ENCODE results near the gene HIKESHI. TPM values are rescaled to one million over a fixed set of nuclear protein-coding genes. Genes with fewer than 3 reads are reported as not detected.

HIKESHI gene
- total and polyA plus RNA-seq, 7 donors, result 39.6 to 74.9 (median 45.7) TPM

- H3K4me3 ChIP-seq, result no peak overlapping the region
- no peak overlapping the region for H3K27ac ChIP-seq
- TF ChIP-seq, protein P1, sequence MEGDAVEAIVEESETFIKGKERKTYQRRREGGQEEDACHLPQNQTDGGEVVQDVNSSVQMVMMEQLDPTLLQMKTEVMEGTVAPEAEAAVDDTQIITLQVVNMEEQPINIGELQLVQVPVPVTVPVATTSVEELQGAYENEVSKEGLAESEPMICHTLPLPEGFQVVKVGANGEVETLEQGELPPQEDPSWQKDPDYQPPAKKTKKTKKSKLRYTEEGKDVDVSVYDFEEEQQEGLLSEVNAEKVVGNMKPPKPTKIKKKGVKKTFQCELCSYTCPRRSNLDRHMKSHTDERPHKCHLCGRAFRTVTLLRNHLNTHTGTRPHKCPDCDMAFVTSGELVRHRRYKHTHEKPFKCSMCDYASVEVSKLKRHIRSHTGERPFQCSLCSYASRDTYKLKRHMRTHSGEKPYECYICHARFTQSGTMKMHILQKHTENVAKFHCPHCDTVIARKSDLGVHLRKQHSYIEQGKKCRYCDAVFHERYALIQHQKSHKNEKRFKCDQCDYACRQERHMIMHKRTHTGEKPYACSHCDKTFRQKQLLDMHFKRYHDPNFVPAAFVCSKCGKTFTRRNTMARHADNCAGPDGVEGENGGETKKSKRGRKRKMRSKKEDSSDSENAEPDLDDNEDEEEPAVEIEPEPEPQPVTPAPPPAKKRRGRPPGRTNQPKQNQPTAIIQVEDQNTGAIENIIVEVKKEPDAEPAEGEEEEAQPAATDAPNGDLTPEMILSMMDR (IDR thresholded peaks at IDR 0.05), result no peak
- no peaks in the 10 kb centered on the region for H3K9me3 ChIP-seq
- no peaks in the 10 kb centered on the region for H3K27me3 ChIP-seq (ENCODE audit: insufficient read depth in 3 of 3, low read length in 2 of 3)
- H3K36me3 ChIP-seq (ENCODE audit: insufficient read depth in 1 of 2, low read depth in 1 of 2), result peaks cover 0 to 42% of the 10 kb centered on the region in 2 donors
- no peak for DNase-seq
- intact Hi-C loops (cut with DNase I), result no loop called here
- ATAC-seq, result no peak
- 80 to 98% (median 89%) methylated on average over 1 of the region's 1 CpG for WGBS, 3 donors
- H3K4me1 ChIP-seq, result no peaks in the 10 kb centered on the region
Measured at GRCh38 chr11:86269645-86270044, 32.4 kb upstream of the HIKESHI start.

GRCh38 chr11:86274503-86274902 lies 27.5 kb upstream of the HIKESHI start:
- no peak for ATAC-seq
- H3K27me3 ChIP-seq (ENCODE audit: insufficient read depth in 3 of 3, low read length in 2 of 3), result no peaks in the 10 kb centered on the region
- H3K4me1 ChIP-seq, result no peaks in the 10 kb centered on the region
- H3K27ac ChIP-seq, result no peak overlapping the region
- intact Hi-C loops (cut with DNase I), result no loop called here
- no peak for DNase-seq
- TF ChIP-seq, protein P1 (IDR thresholded peaks at IDR 0.05), result no peak
- no peak overlapping the region for H3K4me3 ChIP-seq
- H3K9me3 ChIP-seq, result no peaks in the 10 kb centered on the region
- H3K36me3 ChIP-seq (ENCODE audit: insufficient read depth in 1 of 2, low read depth in 1 of 2), result peaks cover 0 to 45% of the 10 kb centered on the region in 2 donors
- 89 to 93% (median 90%) methylated on average over 6 of the region's 6 CpGs for WGBS, 3 donors

DNA sequence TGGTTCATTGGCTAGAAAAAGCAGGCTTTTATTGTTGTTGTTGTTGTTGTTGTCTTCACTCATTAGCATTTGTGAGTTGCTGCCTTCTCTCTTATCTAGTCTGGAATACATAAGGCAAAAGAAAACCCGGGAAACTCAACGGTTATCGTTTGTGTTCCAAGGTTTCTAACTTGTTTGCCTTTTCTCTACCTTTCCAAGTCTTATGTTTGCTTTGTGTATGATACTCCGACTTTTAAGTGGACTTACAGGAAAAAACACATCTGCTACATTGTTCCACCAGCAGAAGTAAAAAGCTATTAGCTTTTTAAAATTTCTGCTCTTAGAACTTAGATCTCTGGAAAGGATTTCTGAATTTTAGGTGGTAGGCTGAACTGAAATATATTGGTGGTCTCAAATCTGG lies 27.0 kb upstream of the HIKESHI start:
- no peak overlapping the region for H3K27ac ChIP-seq
- H3K36me3 ChIP-seq (ENCODE audit: insufficient read depth in 1 of 2, low read depth in 1 of 2), result peaks cover 0 to 46% of the 10 kb centered on the region in 2 donors
- H3K27me3 ChIP-seq (ENCODE audit: insufficient read depth in 3 of 3, low read length in 2 of 3), result no peaks in the 10 kb centered on the region
- WGBS, 3 donors, result 91 to 92% (median 91%) methylated on average over 4 of the region's 4 CpGs
- no peak for DNase-seq
- no peak for ATAC-seq
- intact Hi-C loops (cut with DNase I), result no loop called here
- TF ChIP-seq, protein P1 (IDR thresholded peaks at IDR 0.05), result no peak
- no peaks in the 10 kb centered on the region for H3K4me1 ChIP-seq
- H3K9me3 ChIP-seq, result no peaks in the 10 kb centered on the region
- H3K4me3 ChIP-seq, result no peak overlapping the region

DNA sequence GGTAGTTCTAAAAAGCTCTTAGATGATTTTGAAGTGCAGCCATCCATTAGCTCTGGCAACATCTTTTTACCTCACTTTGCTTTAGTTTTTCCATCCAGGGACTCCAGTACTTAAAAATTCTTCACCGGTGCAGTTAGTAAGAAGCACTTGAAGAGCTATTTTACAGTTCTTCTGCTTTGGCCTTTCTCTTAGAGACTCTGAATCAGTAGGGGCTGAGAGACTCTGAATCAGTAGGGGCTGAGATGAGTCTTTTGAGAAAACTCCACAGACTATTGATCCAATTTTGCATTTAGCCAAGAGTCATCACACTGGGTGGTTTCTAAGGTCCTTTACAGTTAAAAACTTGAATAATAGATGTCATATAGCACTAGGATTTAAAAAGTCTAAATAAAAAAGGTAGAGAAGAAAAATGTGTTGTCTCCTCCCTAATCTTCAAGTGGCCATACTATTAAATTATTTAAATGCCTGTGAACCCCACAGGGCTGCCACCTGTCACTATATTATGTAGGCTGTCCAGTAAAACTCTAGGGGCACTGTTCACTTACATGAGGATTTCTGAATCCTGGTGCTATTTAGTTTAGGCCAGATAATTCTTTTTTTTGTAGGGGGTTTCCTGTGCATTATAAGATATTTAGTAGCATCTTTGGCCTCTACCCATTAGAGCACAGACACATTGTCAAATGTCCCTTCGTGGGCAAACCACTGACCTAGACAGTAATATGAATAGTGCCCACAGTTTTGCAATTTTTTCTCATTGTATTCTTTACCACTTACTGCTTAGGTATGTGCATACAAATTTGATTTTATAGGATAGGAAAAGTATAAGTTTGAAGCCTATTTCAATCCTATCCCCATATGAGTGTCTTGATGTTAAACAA lies 26.3 kb upstream of the HIKESHI start:
- Histone ChIP-seq H3K4me3 (no peak overlapping the region), H3K9me3 (no peaks in the 10 kb centered on the region), H3K4me1 (no peaks in the 10 kb centered on the region), H3K36me3 (ENCODE audit: insufficient read depth in 1 of 2, low read depth in 1 of 2) (peaks cover 0 to 49% of the 10 kb centered on the region in 2 donors), H3K27ac (no peak overlapping the region), H3K27me3 (ENCODE audit: insufficient read depth in 3 of 3, low read length in 2 of 3) (no peaks in the 10 kb centered on the region)
- no peak for ATAC-seq
- no peak for DNase-seq
- TF ChIP-seq, protein P1 (IDR thresholded peaks at IDR 0.05), result no peak
- WGBS, 3 donors, result 94 to 97% (median 96%) methylated on average over 2 of the region's 2 CpGs
- intact Hi-C loops (cut with DNase I), result no loop called here
